Stimulated activated CD8-positive, alpha-beta memory T cell treated with anti-CD3 and anti-CD28 coated beads, Interleukin-15, amount 100 ng/mL, for 4 hours (primary cell): ENCODE results near the gene BCAR3.
"Not testable (repeated sequence)": the region's sequence is repeated elsewhere in the genome, so short reads cannot be mapped to it uniquely, and the experiment has no call there.

Experiments
- DNase-seq, 2 donors: peaks; one replicate each; pipeline ENCODE4 v3.0.0-alpha.2; 2020; ENCODE audit warnings: low read depth in 2 of 2

Gene BCAR3

DNA sequence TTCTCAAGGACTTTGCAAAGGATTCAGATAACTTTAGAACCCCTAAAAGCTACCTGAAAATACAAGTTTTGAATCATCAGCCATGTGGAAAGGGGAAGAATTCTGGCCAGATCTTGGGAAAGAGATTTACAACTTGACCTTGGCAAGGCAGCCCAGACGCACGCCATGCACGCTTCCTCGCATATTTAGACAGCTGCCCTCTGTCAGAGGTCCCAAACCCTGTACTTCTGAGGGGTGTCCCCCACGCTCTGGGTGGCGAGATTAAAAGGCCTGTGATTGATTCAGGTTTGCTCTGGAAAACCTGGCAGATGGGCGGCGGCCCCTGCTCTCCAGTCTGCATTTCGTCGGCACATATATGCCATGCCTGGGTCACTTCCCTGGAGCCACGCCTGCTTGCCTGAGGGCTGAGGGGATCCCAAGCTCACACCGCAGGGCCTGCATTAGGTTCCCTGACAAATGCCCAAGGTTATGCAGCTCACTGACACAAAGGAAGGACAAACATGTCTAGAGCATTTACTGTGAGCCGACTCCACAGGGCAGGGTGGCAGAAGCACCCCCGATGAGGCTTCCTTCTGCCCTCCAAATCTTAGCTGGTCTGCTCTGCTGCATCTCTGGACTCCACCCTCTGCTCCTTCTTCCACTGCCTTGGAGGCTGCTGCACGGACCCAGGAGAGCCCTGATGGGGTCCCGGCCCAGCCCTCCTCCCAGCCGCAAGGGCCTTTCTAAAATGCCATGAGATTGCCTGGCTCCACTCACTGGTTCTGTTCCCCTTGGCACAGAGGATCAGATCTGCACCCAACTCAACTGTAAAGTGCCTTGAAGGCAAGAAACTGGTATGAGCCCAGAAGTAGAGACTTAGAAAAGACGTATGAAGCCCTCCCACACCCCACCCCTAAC, 103.9 kb downstream of the BCAR3 start:
- DNase-seq: no peak

DNA sequence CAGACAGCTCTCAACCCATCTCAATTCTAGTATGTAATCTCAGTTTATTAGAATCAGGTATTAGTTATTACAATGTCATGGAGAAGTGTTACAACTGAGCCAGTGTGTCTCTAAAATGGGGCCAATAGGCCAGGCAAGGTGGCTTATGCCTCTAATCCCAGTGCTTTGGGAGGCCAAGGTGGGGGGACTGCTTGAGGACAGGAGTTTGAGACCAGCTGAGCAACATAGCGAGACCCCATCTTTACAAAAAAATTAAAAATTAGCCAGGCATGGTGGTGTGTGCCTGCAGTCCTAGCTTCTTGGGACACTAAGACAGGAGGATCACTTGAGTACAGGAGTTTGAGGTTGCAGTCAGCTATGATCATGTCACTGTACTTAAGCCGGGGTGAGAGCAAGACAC, 104.9 kb downstream of the BCAR3 start:
- no peak for DNase-seq

DNA sequence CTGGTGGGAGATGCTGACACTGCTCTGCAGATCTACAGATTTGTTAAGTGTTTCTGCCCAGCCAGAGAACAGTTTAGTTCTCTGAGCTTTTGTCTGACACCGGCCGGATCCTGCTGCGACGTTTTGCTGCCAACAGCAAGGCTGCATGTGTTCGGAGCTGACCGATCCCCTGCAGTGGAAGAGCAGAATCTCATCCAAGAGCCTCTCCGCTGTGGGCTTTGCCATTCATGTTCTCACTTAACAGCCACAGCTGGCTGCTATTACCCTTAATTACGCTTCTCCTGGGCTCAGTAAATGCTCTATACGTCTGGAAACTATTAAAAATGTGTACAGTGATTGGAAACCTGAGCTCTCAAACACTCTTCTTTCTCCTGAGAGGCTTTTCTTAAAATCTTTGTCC, 105.3 kb downstream of the BCAR3 start:
- DNase-seq: no peak

DNA sequence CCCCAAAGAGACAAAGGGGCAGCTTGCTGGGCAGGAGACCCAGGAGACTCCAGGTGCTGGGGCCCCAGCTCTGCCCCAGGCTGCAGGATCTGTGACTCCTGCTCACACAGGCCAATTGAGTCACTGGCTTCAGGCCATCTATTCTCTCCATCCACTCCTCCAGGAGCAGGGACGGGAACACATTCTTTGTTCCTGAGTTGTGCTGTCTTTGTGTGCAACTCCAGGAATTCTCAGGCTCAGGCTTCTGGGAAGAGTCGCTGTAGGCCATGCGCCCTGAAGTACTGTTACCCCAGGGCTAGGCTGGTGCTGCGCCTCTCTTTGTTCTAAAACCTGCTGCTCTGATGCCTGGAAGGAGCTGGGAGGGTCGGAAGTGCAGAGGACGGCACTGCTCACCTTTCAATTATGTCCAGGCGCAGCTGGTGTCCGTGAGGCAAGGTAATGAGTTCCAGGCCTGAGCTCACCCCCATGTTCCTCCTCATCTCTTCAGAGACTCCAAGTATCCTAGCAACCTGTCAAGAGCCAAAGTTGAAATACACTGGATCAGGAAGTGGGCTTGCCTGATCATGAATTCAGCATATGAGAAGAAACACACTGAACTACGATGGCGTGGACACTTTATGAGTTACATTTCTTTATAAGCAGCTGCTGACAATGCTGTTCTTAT, 105.9 kb downstream of the BCAR3 start:
- no peak for DNase-seq

DNA sequence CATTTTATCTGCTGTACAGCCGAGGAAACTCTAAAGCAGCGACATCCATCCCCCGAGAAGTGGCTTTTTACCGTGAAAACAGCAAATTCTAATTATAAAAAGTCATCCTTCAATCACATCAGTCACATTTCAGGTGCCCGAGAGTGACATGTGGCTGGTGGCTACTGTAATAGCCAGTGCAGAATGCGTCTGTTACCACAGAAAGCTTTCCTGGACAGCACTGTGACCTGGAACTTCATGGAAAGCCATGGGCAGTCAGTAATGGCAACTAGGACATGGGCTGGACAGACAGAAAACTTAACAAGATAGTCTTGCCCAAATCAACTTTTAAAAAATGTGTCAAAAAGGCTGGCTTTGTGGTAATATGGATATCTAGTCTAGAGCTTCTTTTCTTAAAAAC, 106.6 kb downstream of the BCAR3 start:
- DNase-seq: no peak

DNA sequence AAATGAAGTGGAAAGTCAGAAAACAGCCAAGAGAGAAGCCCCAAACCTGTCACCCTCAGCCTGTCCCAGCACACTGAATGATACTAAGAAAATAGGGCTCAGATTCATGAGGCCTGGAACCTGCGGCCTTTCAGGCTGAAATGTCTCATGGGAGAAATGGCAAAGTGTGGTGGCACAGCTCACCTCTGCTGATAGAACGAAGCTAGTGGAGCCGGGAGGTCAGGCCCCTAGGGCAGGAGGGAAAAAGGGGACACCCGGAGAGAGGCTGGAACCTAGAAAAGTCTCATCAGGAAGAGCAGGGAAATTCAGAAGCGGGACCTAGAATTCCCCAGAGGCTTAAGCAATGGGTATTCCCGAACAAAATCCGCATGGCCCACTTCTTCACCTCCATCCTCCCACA, 107.1 kb downstream of the BCAR3 start:
- no peak for DNase-seq

DNA sequence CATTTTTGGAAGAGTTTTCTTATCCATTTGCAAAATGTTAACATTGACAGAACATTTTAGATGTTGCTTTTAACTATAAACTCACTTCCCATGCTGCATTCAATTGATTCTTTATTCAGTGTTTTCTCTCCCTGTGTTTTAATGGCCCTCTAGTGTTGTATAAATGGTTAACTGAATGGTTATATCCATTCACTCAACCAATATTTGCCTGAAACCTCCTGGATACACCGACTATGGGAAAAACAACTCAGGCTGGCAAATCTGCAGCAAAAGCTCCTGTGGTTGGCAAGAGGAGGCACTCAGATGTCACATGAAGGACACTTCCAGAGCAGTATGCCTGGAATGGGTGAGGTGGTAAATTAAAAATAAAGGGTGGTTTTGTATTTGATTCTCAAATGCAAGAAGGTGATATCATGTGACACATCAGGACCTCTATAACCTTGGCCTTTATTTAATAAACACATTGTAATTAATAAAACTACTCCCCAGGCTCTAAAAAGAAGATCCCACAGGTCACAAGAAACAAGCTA, 107.6 kb downstream of the BCAR3 start:
- DNase-seq: no peak

DNA sequence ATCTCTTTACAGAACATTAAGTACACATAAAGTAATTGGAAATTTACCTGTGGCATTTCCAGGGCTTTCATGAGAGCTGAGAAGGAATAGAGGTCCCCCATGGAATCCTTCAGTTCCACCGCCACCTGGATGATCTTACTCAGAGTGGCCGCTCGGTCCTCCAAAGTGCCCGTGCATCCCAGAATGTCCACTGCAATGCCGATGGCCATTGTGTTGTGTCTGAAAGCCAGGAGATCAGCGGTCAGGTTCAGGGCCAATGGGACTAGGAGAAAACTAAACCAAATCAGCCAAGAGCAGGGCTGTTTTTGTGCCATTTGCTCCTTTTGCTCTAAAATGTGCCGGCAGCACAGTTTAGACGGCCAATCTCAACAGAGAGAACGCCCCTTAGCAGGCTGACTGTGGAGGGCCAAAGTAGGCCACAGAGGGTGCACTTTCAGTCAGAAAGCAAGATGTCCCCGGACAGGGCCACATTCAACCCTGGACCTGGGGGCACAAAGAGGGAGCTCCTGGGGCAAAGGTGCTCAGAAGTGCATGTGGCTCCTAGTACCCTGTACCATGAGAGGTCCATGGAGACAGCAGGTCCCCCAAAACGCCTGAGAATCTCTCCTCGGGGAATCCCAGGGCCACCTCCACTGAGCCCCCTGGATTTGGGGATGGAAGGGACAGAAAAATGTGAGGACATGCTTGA, 109.9 kb downstream of the BCAR3 start:
- no peak for DNase-seq

DNA sequence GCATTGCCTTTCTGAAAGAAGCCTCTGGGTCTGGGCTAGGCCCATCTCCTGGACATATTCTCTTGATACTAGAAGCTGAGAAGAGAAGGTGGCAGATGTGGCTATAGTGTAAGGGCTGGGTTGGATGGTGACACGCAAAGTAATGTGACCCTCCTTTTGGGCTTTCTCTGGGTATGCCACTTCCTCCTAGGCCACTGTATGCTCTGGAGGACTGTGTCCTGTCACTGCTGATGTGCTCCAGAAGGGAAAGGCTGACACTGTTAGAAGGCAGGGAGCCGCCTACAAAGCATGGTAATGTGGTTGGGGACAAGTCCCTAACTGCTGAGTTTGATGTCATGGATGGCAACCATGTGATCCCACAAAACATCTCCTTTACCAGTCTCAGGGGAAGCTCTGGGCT, 112.1 kb downstream of the BCAR3 start:
- DNase-seq: no peak

DNA sequence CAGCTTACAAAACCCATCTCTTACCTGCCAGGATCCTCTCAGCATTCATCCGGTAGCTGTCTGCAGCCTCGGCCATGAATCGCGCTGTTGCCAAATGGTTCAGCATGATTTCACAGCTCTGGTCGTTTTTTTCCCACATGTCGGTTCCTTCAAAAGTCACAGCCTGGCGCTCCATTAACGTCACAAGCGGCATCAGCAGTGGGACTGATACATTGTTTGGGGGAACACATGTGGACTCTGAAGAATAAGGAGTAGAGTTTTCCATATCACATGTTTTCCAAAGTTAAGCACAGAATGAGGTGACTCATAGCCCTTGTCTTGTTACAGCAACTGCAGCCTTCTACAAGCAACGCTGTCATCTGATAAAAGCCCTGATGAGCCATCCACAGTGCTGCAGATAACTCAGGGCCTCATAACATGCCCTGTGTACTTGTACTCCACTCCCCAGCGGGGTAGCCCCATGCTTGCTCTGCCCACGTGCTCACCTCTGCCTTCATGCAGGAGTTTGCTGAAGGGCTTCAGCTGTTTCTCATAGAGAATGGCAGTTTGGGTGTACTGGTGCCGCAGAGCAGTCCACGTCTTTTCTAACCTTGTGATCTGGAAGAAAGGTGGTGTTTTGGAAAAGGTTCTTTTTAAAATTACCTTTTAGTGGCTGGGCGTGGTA, 114.2 kb downstream of the BCAR3 start:
- no peak for DNase-seq

DNA sequence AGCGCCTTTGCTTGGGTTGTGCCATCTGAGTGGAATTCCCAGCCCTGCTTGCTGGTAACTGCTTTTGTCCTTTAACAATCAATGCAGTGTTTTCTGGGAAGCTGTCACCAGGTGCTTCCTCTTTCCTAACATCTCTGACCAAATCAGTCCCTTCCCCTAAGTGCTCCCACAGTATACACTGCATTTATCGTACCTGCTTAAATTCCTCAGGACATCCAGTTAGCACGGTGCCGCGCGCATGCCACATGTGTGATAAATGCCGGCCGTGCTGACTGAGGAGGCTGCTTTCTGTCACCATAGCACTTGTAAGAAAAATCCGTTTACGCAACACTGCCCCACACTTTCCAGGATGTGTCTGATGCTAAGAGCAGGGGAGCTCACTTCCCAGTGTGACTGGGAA, 115.4 kb downstream of the BCAR3 start:
- DNase-seq: no peak

DNA sequence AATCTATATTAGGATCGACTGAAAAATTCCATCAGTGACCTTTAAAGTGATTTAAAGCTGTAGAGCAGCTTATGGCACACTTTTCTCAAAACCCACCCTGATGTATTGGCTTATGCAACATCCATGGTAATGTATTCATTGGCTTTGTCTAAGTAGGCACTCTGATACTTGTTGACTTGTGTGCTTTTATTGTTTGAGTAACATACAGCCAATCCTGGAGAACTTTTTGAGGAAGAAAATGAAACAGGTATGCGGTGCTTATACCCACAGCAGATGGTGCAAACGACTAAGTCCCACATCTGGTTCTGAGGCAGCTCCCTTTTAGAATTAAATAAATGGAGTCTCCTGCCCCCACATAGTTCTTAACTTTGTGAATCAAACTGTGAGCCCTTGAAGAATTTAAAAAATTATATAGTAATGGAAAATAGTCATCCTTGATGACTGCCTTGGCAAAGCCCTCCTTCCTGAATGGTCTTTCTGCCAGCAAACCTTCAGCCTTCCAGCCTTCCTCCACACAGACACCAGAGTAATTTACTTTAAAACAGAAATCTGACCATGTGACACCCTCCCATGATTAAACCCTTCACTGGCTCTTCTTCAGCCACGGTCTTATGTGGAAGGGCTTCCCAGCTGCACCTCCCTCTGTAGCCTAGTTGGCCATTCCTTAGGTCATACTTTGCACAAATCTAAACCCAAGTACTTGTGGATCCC, 116.0 kb downstream of the BCAR3 start:
- no peak for DNase-seq

DNA sequence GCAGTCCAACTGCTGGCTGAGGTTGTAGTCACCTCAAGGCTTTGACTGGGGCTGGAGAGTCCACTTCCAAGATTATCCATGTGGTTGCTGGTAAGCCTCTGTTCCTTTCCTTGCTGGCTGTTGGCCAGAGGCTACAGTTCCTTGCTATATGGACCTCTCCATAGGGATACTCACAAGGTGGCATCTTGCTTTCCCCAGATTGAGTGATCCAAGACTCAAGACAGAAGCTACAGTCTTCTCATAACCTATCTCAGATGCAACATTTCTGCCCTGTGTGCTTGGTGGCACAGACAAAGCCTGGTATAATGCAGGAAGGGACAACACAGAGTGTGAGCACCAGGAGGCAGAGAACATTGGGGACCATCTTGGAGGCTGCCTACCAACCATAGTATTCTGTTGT, 121.9 kb downstream of the BCAR3 start:
- no peak for DNase-seq

DNA sequence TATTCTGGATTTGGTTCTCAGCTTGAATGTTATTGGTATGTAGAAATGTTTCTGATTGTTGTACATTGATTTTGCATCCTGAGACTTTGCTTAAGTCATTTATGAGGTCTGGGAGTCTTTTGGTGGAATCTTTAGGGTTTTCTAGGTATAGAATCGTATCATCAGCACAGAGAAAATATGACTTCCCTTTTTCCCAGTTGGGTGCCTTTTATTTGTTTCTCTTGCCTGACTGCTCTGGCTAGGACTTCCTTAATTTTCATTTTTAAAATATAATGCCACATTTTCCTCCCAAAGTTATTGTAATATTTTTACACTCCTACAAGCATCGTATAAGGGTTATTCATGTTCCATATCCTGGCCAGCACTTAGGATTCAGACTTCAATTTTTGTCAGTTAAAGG, 122.6 kb downstream of the BCAR3 start:
- no peak for DNase-seq

DNA sequence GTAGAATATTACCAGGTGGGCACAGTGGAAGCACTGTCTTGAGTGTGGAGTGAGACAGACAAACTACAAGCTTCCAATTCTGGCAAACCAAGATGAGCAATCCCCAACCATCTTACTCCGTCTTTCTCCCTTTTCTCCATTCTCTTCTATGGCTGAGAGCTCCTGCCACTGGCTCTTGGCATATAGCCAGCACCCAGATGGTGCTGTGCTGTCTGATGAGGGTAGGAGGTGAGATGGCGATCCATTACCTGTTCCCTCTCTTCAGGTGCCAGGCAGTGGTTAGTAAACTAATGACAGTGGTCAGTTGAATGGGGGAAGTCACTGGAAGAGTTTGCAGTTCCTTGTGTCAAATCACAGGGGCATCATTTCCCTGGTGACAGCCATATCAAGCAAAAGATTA, 125.3 kb downstream of the BCAR3 start:
- DNase-seq: no peak

DNA sequence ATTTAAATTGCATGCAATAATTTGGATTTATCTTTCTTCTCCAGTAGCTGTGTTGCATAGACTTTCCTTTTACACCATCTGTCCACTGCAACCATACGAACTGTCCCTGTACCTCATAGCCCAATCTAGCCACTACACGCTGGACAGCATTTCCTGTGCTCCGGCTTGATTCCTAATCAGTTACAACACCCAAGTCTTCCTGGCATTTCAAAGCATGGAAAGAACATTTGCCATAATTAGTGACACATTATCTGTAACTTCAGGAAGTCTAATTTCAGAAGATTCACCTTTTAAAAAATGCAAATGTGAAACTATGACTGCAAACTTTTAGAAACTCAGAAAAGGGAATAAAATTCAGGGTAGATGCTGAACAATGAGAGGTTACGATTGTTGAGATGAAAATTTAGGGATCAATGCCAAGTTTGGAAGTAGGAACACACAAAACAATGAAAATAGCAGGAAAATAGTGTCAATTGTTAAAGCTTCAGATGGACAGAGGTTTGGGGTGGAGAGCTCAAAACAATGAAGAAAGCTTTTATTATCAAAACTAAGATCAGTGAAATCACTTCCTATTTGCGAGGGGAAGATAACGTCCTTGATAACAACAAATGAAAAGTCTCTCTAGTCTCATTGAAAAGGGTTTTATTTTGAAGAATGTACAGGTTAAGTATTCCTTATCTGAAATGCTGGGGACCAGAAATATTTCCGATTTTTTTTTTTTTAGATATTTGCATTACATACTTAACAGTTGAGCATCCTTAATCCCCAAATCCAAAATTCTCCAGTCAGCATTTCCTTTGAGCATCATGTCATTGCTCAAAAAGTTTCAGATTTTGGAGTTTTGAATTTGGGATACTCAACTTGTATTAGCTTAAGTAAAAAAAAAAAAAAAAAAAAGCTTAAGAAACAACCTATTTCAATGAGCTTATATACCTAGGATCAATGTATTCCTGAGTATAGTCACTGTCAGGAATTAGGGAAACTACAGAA, 126.5 kb downstream of the BCAR3 start:
- DNase-seq: no peak

DNA sequence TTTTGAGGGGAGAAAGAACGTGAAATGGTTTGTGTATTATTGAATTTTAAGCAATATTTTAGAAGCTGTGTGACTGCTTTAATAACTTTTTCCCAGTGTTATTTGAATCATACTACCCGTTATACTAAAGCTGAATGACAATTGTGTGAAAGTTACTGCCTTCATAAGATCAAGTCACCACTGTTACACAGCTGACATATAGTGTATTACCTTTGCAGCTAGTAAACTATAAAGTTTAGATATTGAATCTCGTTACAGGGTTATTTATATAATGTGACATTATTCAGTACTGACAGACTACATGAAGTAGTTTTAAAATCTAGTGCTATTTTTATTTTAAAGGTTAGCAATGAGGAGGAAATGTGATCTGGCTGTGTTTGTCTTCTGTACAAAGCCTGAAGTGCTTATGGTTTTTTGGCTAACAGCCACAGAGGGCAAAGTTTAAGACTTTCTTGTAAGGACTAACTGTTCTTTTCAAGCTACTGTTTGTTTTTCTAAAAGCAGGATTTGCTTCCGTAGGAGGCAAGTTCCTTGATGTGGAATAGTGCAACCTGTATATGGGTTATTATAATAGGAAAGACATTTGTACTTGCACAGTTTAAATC, 127.6 kb downstream of the BCAR3 start:
- DNase-seq: not testable (repeated sequence)

DNA sequence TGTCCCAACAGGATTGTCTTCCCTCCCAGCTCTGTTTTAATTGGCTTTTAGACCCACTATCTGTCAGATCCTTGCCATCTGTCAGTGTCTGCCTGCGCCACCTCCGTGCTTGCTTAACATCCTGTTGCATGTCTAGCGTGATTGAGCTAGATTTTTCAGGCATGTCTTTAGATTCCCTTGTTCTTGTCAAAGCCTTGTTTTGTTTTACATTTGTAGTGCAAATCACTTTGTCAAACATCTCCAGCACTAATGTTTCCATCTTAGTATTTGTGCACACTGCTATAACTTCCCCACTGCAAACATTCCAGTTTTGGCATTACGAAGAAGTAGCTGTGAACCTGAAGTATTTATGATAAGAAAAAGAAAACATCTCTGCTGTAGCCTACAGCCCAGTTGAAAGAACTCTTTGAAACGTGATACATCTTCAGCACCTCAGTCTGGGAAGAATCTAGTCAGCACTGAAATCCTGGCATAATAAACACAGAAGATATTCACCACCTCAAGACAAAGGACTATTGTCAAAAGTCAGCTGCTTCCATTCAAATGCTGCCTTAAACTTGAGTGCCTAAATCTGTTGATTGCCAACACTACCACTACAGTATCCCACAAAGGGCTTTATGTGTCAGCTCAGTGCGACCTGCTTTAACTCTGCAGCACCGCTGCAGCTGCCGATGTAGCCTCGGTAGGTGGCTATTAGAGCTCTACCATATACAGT, 128.7 kb downstream of the BCAR3 start:
- no peak for DNase-seq

DNA sequence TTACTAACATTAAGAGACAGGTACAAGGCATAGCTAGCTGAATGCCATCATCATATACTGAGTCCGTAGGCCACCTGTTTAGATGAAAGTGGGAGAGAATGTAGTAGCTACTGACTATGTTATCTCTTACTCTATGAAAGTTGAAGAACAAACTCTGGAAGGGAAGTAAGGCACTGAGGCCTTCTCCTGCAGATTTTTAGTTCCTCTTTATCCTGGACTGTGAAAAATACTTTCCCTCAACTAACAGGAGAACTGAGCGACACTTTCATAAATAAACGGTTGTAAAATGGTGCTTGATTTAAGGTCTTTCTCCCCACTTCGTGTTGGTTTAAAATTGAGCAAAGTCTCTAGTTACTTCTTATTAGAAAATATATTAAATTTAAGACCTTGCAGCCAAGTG, 131.8 kb downstream of the BCAR3 start:
- DNase-seq: no peak
